Pulmonary artery endothelial cell (primary cell): Measurements from ENCODE around the gene SCN1B. TPM values are rescaled to one million over a fixed set of nuclear protein-coding genes. Genes with fewer than 3 reads are reported as not detected.
"Not testable (repeated sequence)": the region's sequence is repeated elsewhere in the genome, so short reads cannot be mapped to it uniquely, and the experiment has no call there.

ENCODE experiments used
- DNase-seq: peaks from one replicate; pipeline ENCODE4 v3.0.0-alpha.2; 2011; ENCODE audit warnings: low read depth, low spot score
- total RNA-seq: library from RNA; depleted of rRNA; stranded (reverse); fragments of >200 nt; gene quantifications from 2 replicates; pipeline ENCODE4 v1.2.3, GENCODE V29; 2014

Gene SCN1B
- total RNA-seq, 1 donor from 2014 or later, result 19.5 TPM

- DNase-seq, result no peak
Measured at GRCh38 chr19:35015954-35016351, 14.3 kb upstream of the SCN1B start.

- DNase-seq, result no peak
Measured at GRCh38 chr19:35017507-35017906, 12.8 kb upstream of the SCN1B start.

DNA sequence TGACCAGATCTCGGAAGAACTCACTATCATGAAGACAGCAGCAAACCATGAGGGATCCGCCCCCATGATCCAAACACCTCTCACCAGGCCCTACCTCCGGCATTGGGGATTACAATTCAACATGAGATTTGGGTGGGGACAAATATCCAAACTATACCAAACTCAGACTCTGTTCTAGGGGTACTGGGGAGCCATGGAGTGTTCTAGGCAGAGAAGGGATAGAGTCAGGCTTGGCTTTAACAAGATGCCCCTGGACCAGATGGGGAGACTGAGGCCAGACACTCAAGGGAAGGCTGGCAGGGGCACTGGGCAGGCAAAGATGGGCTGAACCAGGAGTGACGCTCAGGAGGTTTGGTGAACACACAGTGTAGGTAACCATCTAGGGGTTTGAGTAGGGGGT lies 11.9 kb upstream of the SCN1B start:
- no peak for DNase-seq

DNA sequence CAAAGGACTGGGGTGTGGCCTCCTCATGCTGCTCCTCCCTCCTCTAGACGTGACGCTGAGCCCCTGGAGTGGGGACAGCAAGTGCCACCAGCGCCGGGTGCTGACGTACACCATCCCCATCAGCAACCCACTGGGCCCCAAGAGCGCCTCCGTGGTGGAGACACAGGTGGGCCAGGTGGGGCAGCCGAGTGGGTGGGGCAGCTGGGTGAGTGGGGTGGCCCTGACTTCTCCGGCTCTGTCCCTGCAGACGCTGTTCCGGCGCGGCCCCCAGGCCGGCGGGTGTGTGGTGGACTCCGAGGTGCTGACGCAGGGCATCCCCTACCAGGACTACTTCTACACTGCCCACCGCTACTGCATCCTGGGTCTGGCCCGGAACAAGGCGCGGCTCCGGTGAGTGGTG lies 11.1 kb upstream of the SCN1B start:
- no peak for DNase-seq

GRCh38 chr19:35021016-35021415 lies 9.3 kb upstream of the SCN1B start:
- no peak for DNase-seq

GRCh38 chr19:35021596-35021995 lies 8.7 kb upstream of the SCN1B start:
- no peak for DNase-seq

GRCh38 chr19:35022460-35022859 lies 7.8 kb upstream of the SCN1B start:
- DNase-seq, result no peak

- no peak for DNase-seq
Measured at GRCh38 chr19:35023428-35023827, 6.8 kb upstream of the SCN1B start.

DNA sequence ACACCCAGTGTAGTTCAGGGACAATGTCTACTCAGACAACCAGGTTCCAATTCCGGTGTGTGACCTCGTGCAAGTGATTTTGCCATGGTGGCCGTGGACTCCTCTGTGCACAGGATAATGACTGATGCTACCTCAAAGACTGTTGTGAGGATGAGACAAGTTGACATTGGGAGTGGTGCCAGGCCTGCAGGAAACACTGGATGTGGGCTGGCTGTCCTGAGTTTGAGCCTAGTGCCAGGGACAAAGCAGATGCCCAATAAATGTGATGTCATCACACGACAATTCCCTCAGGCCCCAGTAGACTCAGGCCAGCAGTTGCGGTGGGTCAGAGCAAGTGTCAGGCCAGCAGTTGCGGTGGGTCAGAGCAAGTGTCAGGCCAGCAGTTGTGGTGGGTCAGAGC lies 6.2 kb upstream of the SCN1B start:
- DNase-seq, result no peak

DNA sequence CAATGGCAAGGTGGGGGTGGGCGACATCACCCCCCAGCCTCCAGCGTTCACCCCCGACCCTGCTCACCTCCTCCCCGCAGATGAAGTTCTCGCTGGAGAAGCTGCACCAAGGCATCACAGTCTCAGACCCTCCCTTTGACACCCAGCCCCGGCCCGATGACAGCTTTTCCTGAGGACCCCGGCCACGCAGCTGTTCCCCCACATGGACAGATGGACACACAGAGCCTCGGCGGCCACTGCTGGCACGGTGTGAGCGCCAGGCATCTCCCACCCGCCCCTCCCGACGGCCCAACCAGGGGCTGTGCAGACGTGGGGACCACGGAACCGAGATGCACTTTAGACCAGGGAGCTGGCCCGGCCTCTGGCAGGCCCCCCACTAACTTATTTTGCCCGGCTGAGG lies 4.3 kb upstream of the SCN1B start:
- DNase-seq, result no peak

- no peak for DNase-seq
Measured at GRCh38 chr19:35026418-35026817, 3.9 kb upstream of the SCN1B start.

DNA sequence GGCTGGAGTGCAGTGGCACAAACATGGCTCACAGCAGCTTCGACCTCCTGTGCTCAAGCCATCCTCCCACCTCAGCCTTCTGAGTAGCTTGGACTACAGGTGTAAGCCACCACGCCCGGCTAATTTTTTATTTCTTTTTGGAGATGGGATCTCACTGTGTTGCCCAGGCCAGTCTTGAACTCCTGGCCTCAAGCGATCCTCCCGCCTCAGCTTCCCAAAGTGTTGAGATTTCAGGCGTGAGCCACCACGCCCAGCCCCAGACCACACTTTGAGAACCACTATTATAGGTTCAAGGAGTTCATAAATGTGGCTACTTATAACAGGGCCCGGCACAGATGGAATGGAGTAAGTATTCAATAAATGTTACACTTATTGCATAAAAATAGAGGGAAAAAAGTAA lies 3.3 kb upstream of the SCN1B start:
- no peak for DNase-seq

DNA sequence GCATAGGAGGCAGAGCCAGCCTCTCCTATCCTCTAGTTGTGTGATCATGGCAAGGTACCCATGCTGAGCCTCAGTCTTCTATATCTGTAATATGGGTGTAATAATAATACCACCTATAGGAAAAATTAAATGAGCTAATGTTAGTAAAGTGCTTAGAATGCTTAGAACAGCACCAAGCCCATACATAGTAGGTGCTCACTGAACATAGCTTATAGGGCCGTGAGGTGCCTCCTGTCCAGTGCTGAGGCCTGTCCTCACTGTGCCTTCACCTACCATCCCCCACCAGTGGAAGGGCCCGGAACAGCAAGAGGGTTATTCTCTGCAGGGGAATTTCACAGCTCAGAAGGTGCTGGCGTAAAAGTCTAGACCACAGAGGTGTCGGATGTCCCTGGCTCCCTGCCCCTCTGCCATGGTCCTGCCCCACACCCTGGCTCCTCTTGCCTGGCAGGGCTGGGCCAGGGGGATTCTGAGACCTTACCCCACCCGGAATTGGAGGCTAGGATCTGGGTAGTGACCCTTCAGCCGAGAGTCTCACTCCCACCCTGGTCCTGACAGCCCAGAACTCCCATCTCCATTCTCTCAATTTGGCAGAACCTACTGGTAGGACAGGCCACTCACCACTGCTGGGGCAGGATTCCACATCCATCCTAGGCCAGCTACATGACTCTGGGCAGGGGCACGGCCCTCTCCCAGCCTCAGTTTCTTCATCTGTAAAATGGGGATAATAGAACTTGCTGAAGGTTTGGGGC lies 2.2 kb upstream of the SCN1B start:
- no peak for DNase-seq

- not testable (repeated sequence) for DNase-seq
Measured at GRCh38 chr19:35028600-35028885, 1.7 kb upstream of the SCN1B start.

DNA sequence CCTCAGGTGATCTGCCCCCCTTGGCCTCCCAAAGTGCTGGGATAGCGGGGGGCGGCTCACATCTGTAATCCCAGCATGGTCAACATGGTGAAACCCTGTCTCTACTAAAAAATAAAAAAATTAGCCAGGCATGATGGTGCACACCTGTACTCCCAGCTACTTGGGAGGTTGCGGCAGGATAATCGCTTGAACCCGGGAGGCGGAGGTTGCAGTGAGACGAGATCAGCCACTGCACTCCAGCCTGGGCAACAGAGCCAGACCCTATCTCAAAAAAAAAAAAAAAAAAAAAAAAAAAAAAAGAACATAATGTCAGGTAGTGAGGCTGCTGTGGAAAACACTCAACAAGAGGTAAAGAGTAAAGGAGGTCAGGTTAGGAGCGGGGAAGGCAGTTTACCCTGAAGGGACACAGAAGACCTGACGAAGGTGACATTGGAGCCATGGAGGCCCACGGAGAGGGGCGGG lies 964 bp upstream of the SCN1B start:
- not testable (repeated sequence) for DNase-seq

- no peak for DNase-seq
Measured at GRCh38 chr19:35029737-35030256, 473 bp upstream of the SCN1B start.

DNA sequence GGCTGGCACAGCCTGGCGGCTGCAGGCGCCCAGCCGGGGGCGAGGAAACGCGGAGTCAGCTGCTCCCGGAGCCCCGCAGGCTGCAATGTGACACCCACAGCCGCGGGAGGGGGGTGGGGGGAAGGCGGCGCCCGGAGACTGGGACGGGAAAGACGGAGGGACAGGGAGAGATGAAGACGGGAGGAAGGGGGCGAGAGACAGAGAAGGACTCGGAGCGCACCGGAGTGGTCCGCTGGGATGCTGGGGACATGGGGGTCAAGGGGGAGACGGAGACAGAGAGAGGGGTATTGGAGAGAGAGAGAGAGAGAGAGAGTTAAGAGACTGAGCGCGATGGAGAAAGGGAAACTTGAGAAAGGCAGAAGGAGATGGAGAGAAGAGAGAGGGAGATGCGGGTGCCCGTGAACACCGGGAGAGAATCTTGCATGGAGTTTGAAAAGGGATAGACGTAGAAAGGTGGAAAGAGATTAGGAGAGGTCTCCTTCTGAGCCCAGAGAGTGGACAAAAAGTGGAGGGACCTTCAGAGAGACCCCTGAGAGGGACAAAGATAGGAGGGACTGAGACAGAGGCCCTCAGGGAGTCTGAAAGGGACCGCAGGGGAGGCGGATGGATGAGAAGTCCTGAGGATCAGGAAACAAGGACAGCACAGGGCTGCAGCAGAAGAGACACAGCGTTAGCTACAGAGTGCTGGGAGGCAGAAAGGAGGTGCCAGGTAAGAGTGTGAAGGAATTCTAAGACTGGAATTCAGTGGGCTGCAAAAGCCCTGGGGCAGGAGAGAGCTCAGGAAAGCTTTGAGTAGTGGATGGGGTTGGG lies 1.0 kb downstream of the SCN1B start:
- no peak for DNase-seq

DNA sequence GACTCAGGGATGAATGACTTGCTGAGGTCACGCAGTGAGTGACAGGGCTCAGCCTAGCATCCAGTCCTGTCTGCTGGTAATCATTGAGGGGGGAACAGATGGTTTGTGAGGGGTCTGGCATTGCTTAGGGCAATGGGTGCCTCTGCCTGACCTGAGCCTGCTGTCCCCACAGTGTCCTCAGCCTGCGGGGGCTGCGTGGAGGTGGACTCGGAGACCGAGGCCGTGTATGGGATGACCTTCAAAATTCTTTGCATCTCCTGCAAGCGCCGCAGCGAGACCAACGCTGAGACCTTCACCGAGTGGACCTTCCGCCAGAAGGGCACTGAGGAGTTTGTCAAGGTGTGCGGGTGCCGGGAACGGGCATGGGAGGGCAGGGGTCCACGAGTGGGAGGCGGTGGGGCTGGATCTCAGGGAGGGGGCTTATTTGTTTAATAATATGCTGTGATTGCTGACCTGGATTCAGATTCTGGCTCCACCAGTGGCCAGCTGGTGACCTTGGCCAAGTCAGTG lies 2.1 kb downstream of the SCN1B start:
- DNase-seq, result no peak

DNA sequence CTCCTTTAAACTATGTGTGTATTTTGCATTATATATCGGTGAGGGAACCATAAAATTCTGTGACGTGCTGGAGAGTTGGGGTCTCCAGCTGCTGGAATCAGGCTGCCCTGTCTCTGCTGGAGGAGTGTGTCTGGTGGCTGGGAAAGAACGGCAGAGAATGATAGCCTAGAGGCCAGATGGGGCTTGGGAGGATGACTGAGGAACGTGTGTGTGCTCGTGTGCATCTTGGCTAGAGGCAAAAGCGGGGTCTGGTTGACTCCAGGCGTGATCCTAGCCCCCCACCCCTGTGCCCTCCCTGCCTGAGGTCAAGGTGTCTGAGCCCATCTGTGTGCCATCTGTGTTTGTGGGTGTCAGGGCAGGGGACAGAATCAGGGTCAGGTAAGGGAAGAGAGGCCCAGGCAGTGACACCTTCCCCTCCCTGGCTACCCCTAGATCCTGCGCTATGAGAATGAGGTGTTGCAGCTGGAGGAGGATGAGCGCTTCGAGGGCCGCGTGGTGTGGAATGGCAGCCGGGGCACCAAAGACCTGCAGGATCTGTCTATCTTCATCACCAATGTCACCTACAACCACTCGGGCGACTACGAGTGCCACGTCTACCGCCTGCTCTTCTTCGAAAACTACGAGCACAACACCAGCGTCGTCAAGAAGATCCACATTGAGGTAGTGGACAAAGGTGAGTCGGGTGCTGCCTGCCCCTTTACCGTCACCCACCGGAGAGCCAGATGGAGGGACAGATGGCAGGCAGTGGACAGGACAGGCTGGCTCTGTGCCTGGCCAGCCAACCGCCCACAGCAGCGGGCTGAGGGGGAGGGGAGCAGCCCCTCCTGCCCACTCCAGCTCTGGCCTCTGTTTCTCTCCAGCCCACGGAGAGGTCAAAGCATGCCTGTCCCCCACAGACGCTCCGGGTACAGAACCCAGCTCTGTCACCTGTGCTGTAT lies 3.1 kb downstream of the SCN1B start:
- no peak for DNase-seq

DNA sequence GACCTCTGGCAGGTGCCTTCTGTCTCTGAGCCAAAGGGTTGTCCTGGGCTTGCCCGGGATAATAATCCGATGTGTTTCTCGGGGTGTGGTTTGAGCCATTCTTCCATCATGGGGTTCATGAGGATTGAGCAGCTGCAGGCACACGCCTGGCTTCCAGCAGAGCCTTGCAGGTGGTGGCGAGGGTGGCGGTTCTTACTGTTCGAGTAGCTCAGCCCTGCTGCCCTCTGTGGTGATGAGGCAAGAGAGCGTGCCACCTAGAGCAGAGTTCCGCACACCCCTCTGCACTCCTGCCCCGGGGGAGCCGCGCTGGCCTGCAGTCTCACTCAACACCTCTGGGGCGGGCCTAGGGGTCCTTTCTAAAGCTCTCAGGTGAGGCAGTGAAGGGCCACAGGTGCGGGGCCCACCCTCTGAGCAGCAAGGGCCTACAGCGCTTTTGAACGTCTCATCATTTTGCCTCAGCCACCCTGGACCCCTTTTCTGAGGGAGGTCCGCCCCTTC lies 3.8 kb downstream of the SCN1B start:
- DNase-seq, result no peak
